ENCODE results near the gene CENPU.

DNA sequence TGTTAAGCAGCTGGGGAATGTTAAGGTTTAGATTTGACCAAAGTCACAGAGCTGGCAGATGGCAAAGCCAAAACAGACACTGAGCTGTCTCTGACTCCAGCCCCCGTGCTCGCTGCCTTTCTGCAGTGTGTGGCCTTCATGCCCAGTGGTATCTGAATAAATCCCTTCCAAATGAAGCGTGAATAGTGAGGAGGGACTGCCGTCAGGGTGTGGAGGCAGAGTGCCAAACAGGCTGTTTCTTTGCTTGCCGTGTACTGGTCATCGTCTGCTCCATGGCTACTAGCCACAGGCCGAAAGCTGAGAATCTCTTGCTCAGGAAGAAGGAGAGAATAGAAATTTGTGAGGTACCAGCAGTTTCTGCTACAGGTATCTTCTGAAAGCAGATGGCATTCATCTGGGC lies 64.6 kb downstream of the CENPU start:
- TF ChIP-seq CTCF (IDR thresholded peaks at IDR 0.05) (no peak), EZH2 (IDR thresholded peaks at IDR 0.05) (no peak), EZH2phosphoT487 (IDR thresholded peaks at IDR 0.05) (no peak)

Measured in neural progenitor cell (in vitro differentiated cells).